Omental fat pad (tissue), 4 donors: Measurements from ENCODE around the gene UQCC2. TPM values are rescaled to one million over a fixed set of nuclear protein-coding genes. Genes with fewer than 3 reads are reported as not detected.

ENCODE experiments used
- ATAC-seq: fragments of 150-250 bp; one replicate; pipeline ENCODE4 v1.9.1; 2016; ENCODE audit warnings: mild to moderate bottlenecking, moderate library complexity; ENCODE audit not compliant: low FRiP score
- DNase-seq: peaks from one replicate; pipeline ENCODE4 v3.0.0-alpha.2; 2019; ENCODE audit warnings: low spot score
- CTCF ChIP-seq, 3 donors: fragments of 450-650 bp; IDR thresholded peaks; one replicate each; pipeline ENCODE4 v1.5.1; 2016 to 2017; ENCODE audit warnings: antibody characterized with exemption in 3 of 3, mild to moderate bottlenecking in 3 of 3, moderate library complexity in 2 of 3
- total RNA-seq, 4 donors: library from RNA; depleted of rRNA; stranded (reverse); fragments of >200 nt; gene quantifications; one replicate each; pipeline ENCODE4 v1.1.0, GENCODE V29; 2016

UQCC2 gene
- total RNA-seq, 4 donors from 2014 or later, result 10.4 to 19.6 (median 15.5) TPM

- DNase-seq (no peak), ATAC-seq (no peak)
- TF ChIP-seq CTCF (IDR thresholded peaks at IDR 0.05), result no peak
These were observed 45.5 kb downstream of the UQCC2 start for GRCh38 chr6:33665957-33666356.

- TF ChIP-seq CTCF (IDR thresholded peaks at IDR 0.05), result no peak
- no peak for ATAC-seq
These were observed 46.9 kb downstream of the UQCC2 start for GRCh38 chr6:33664506-33665057.

GRCh38 chr6:33663727-33664449 is 47.6 kb downstream of the UQCC2 start:
- no peak for DNase-seq
- ATAC-seq, result no peak
- TF ChIP-seq CTCF (IDR thresholded peaks at IDR 0.05), result no peak

More at GRCh38 chr6:33664506-33665057, 46.9 kb downstream of the UQCC2 start:
- DNase-seq, result no peak

- TF ChIP-seq CTCF (IDR thresholded peaks at IDR 0.05), result no peak
- no peak for DNase-seq
- ATAC-seq, result no peak
These were observed 48.5 kb downstream of the UQCC2 start for GRCh38 chr6:33663028-33663427.

GRCh38 chr6:33662318-33662717 is 49.2 kb downstream of the UQCC2 start:
- ATAC-seq (no peak), DNase-seq (no peak)
- no peak for TF ChIP-seq CTCF (IDR thresholded peaks at IDR 0.05)

- no peak for ATAC-seq
- no peak for TF ChIP-seq CTCF (IDR thresholded peaks at IDR 0.05)
These were observed 50.2 kb downstream of the UQCC2 start for GRCh38 chr6:33661106-33661838.

More at GRCh38 chr6:33661106-33661838, 50.2 kb downstream of the UQCC2 start:
- DNase-seq, result no peak
